OCI-LY3 (cell line): ENCODE results near the gene SRGAP1.
"Not testable (repeated sequence)": the region's sequence is repeated elsewhere in the genome, so short reads cannot be mapped to it uniquely, and the experiment has no call there.

Source experiments
- CTCF ChIP-seq: fragments of 200-600, 300-600 bp; sonication (generic); IDR thresholded peaks from 2 replicates; pipeline ENCODE4 v1.5.1; 2014; ENCODE audit warnings: antibody characterized with exemption, low read length, low read depth
- EZH2phosphoT487 ChIP-seq: fragments of 200-600 bp; shearing (Covaris generic); IDR thresholded peaks from 2 replicates; pipeline ENCODE4 v1.6.1; 2018; ENCODE audit warnings: antibody characterized with exemption, mixed run types, low read depth

GRCh38 chr12:64167041-64167440 lies 322.5 kb downstream of the SRGAP1 start:
- TF ChIP-seq CTCF, EZH2phosphoT487: not testable (repeated sequence)
